ENCODE data around the gene SNAP25.

GRCh38 chr20:10200330-10200729 lies 18.3 kb upstream of the SNAP25 start:
- TF ChIP-seq EZH2 (IDR thresholded peaks at IDR 0.05; ENCODE audit: borderline replicate concordance, control insufficient read depth, low read depth, low read length) (no peak), RUNX3 (IDR thresholded peaks at IDR 0.05; ENCODE audit: low read length) (no peak), RFX5 (IDR thresholded peaks at IDR 0.05; ENCODE audit: low read depth, low read length) (no peak), ZSCAN29 (IDR thresholded peaks at IDR 0.05) (no peak), NFYB (IDR thresholded peaks at IDR 0.05; ENCODE audit: insufficient read depth, low read depth, low read length) (no peak), ZNF384 (IDR thresholded peaks at IDR 0.05; ENCODE audit: borderline replicate concordance, low read depth, low read length) (no peak), BCL3 (IDR thresholded peaks at IDR 0.05; ENCODE audit: borderline replicate concordance, insufficient read depth, low read depth, low read length, poor library complexity, severe bottlenecking) (no peak), MYC (IDR thresholded peaks at IDR 0.05; ENCODE audit: insufficient read depth, insufficient read length, insufficient replicate concordance, low read length, severe bottlenecking) (no peak), POLR2AphosphoS5 (IDR thresholded peaks at IDR 0.05; ENCODE audit: low read length) (no peak), MXI1 (IDR thresholded peaks at IDR 0.05; ENCODE audit: low read depth, low read length) (no peak)
- TF ChIP-seq, protein P1, sequence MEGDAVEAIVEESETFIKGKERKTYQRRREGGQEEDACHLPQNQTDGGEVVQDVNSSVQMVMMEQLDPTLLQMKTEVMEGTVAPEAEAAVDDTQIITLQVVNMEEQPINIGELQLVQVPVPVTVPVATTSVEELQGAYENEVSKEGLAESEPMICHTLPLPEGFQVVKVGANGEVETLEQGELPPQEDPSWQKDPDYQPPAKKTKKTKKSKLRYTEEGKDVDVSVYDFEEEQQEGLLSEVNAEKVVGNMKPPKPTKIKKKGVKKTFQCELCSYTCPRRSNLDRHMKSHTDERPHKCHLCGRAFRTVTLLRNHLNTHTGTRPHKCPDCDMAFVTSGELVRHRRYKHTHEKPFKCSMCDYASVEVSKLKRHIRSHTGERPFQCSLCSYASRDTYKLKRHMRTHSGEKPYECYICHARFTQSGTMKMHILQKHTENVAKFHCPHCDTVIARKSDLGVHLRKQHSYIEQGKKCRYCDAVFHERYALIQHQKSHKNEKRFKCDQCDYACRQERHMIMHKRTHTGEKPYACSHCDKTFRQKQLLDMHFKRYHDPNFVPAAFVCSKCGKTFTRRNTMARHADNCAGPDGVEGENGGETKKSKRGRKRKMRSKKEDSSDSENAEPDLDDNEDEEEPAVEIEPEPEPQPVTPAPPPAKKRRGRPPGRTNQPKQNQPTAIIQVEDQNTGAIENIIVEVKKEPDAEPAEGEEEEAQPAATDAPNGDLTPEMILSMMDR (IDR thresholded peaks at IDR 0.05 in 2 of 3, conservative IDR thresholded peaks at IDR 0.05 in 1 of 3; ENCODE audit: control insufficient read depth in 2 of 3, extremely low read depth in 1 of 3, insufficient read depth in 1 of 3, low read depth in 3 of 3, low read length in 3 of 3) = no peak
